Astrocyte (in vitro differentiated cells and primary cell): ENCODE data around the gene ARID5A. TPM values are rescaled to one million over a fixed set of nuclear protein-coding genes. Genes with fewer than 3 reads are reported as not detected.

Experiments used
- total RNA-seq: library from RNA; stranded (reverse); gene quantifications from 2 replicates; pipeline ENCODE4 v1.2.1, GENCODE V29; 2021

Gene ARID5A
- total RNA-seq, 1 donor from 2014 or later: 11.8 TPM

Other genes starting within 250 kb of the ARID5A start
- gene SNRNP200, start 231.2 kb upstream of the ARID5A start, total RNA-seq: 97.3 and 101 TPM in 2 replicates
- gene ITPRIPL1, start 211.4 kb upstream of the ARID5A start, total RNA-seq: 0.10 and 0.45 TPM in 2 replicates
- gene NCAPH, start 201.0 kb upstream of the ARID5A start, total RNA-seq: 2.5 and 2.8 TPM in 2 replicates
- gene NEURL3, start 31.4 kb upstream of the ARID5A start, total RNA-seq: 0.34 and 0.38 TPM in 2 replicates
- 23.9 and 26.7 TPM in 2 replicates for gene KANSL3, start 101.6 kb downstream of the ARID5A start, total RNA-seq
- 0.16 and 0.19 TPM in 2 replicates for gene FER1L5, start 106.0 kb downstream of the ARID5A start, total RNA-seq
- 19.8 and 19.9 TPM in 2 replicates for gene LMAN2L, start 203.3 kb downstream of the ARID5A start, total RNA-seq
- 5.8 and 6.8 TPM in 2 replicates for gene CNNM4, start 224.2 kb downstream of the ARID5A start, total RNA-seq